ENCODE data around the gene C16orf96.

Gene C16orf96

GRCh38 chr16:4574919-4575705, 19.0 kb downstream of the C16orf96 start:
- Histone ChIP-seq H3K27me3 (ENCODE audit: low read depth, low read length) (no peaks in the 10 kb centered on the region), H3K4me2 (ENCODE audit: low read length) (no peak overlapping the region), H3K4me3 (ENCODE audit: low read length) (no peak overlapping the region)

GRCh38 chr16:4576008-4576407, 19.9 kb downstream of the C16orf96 start:
- no peaks in the 10 kb centered on the region for H3K9me3 ChIP-seq (ENCODE audit: insufficient read depth, low read length)
- no peak for TF ChIP-seq EZH2phosphoT487 (IDR thresholded peaks at IDR 0.05; ENCODE audit: low read depth)
- TF ChIP-seq CTCF (IDR thresholded peaks at IDR 0.05; ENCODE audit: low read depth, low read length), result no peak
- no peaks in the 10 kb centered on the region for H3K27me3 ChIP-seq (ENCODE audit: low read depth, low read length)
- no peaks in the 10 kb centered on the region for H3K36me3 ChIP-seq (replicated peaks; ENCODE audit: low read depth, low read length)
- H3K4me2 ChIP-seq (ENCODE audit: low read length), result no peak overlapping the region
- H3K27ac ChIP-seq (ENCODE audit: low read length), result no peak overlapping the region
- H2AFZ ChIP-seq (ENCODE audit: low read depth, low read length), result no peak overlapping the region
- no peak overlapping the region for H3K9ac ChIP-seq (ENCODE audit: low read length)
- H3K4me1 ChIP-seq (ENCODE audit: low read length), result no peaks in the 10 kb centered on the region
- no peak overlapping the region for H3K4me3 ChIP-seq (ENCODE audit: low read length)
- no peaks in the 10 kb centered on the region for H4K20me1 ChIP-seq (ENCODE audit: insufficient read depth, low read length)
- no peaks in the 10 kb centered on the region for H3K79me2 ChIP-seq (ENCODE audit: low read length)

More at GRCh38 chr16:4574919-4575705, 19.0 kb downstream of the C16orf96 start:
- Histone ChIP-seq H3K79me2 (ENCODE audit: low read length) (no peaks in the 10 kb centered on the region), H3K4me1 (ENCODE audit: low read length) (no peaks in the 10 kb centered on the region), H3K9me3 (ENCODE audit: insufficient read depth, low read length) (no peaks in the 10 kb centered on the region), H4K20me1 (ENCODE audit: insufficient read depth, low read length) (no peaks in the 10 kb centered on the region), H3K36me3 (replicated peaks; ENCODE audit: low read depth, low read length) (no peaks in the 10 kb centered on the region), H3K9ac (ENCODE audit: low read length) (no peak overlapping the region), H2AFZ (ENCODE audit: low read depth, low read length) (no peak overlapping the region), H3K27ac (ENCODE audit: low read length) (no peak overlapping the region)
- no peak for TF ChIP-seq EZH2phosphoT487 (IDR thresholded peaks at IDR 0.05; ENCODE audit: low read depth)
- peak; percentile 7; the same call in 1 of the 2 replicates for TF ChIP-seq CTCF (IDR thresholded peaks at IDR 0.05; ENCODE audit: low read depth, low read length)

GRCh38 chr16:4578961-4579530, 22.9 kb downstream of the C16orf96 start:
- no peaks in the 10 kb centered on the region for H4K20me1 ChIP-seq (ENCODE audit: insufficient read depth, low read length)
- no peak overlapping the region for H2AFZ ChIP-seq (ENCODE audit: low read depth, low read length)
- no peaks in the 10 kb centered on the region for H3K36me3 ChIP-seq (replicated peaks; ENCODE audit: low read depth, low read length)
- no peaks in the 10 kb centered on the region for H3K79me2 ChIP-seq (ENCODE audit: low read length)
- no peak overlapping the region for H3K27ac ChIP-seq (ENCODE audit: low read length)
- H3K27me3 ChIP-seq (ENCODE audit: low read depth, low read length), result no peaks in the 10 kb centered on the region
- no peak for TF ChIP-seq CTCF (IDR thresholded peaks at IDR 0.05; ENCODE audit: low read depth, low read length)
- no peak for TF ChIP-seq EZH2phosphoT487 (IDR thresholded peaks at IDR 0.05; ENCODE audit: low read depth)
- H3K9ac ChIP-seq (ENCODE audit: low read length), result no peak overlapping the region
- no peak overlapping the region for H3K4me2 ChIP-seq (ENCODE audit: low read length)
- no peaks in the 10 kb centered on the region for H3K9me3 ChIP-seq (ENCODE audit: insufficient read depth, low read length)
- H3K4me3 ChIP-seq (ENCODE audit: low read length), result no peak overlapping the region
- no peaks in the 10 kb centered on the region for H3K4me1 ChIP-seq (ENCODE audit: low read length)

- H3K4me1 ChIP-seq (ENCODE audit: low read length), result no peaks in the 10 kb centered on the region
- H3K79me2 ChIP-seq (ENCODE audit: low read length), result no peaks in the 10 kb centered on the region
- no peaks in the 10 kb centered on the region for H3K27me3 ChIP-seq (ENCODE audit: low read depth, low read length)
- H3K27ac ChIP-seq (ENCODE audit: low read length), result no peak overlapping the region
- H3K4me3 ChIP-seq (ENCODE audit: low read length), result no peak overlapping the region
- H2AFZ ChIP-seq (ENCODE audit: low read depth, low read length), result no peak overlapping the region
- H3K9me3 ChIP-seq (ENCODE audit: insufficient read depth, low read length), result no peaks in the 10 kb centered on the region
- no peak overlapping the region for H3K4me2 ChIP-seq (ENCODE audit: low read length)
- H3K36me3 ChIP-seq (replicated peaks; ENCODE audit: low read depth, low read length), result no peaks in the 10 kb centered on the region
- no peak for TF ChIP-seq CTCF (IDR thresholded peaks at IDR 0.05; ENCODE audit: low read depth, low read length)
- TF ChIP-seq EZH2phosphoT487 (IDR thresholded peaks at IDR 0.05; ENCODE audit: low read depth), result no peak
- H4K20me1 ChIP-seq (ENCODE audit: insufficient read depth, low read length), result no peaks in the 10 kb centered on the region
- H3K9ac ChIP-seq (ENCODE audit: low read length), result no peak overlapping the region
Observed at GRCh38 chr16:4580250-4580649, 24.1 kb downstream of the C16orf96 start.
